ENCODE results near the gene BLMH. TPM values are rescaled to one million over a fixed set of nuclear protein-coding genes. Genes with fewer than 3 reads are reported as not detected.

The BLMH gene
- total RNA-seq, 1 experiment from 2014 or later: 59.0 TPM

- CTCF ChIA-PET: no interaction called here
Measured at GRCh38 chr17:30316736-30317135, 25.0 kb upstream of the BLMH start.

GRCh38 chr17:30315106-30315505, 23.4 kb upstream of the BLMH start:
- ChIA-PET POLR2A (interaction anchor here (0.5 kb wide), 1 partner anchor 11 kb away, joined by 12 read pairs; no protein-coding TSS in a partner anchor), CTCF (interaction anchor here (1.1 kb wide), 1 partner anchor 21 kb away, joined by 3 read pairs; no protein-coding TSS in a partner anchor)
- intact Hi-C loops (cut with micrococcal nuclease; ENCODE audit: unreplicated experiment): no loop called here
- no peak overlapping the region for H3K4me3 ChIP-seq (ENCODE audit: low read depth in 2 of 2, low read length in 2 of 2)
- in situ Hi-C loops (cut with HindIII; ENCODE audit: low pct_unique_long_range_greater_than_20kb, low sequenced_read_pairs): no loop called here
- H3K9me3 ChIP-seq (ENCODE audit: control insufficient read depth, insufficient read depth, low read depth, low read length): no peaks in the 10 kb centered on the region
- TF ChIP-seq REST (IDR thresholded peaks at IDR 0.05; ENCODE audit: insufficient read depth in 1 of 2, low read depth in 2 of 2, low read length in 1 of 2) (no peak), POLR2AphosphoS5 (IDR thresholded peaks at IDR 0.05; ENCODE audit: low read depth, low read length) (no peak), SIN3A (IDR thresholded peaks at IDR 0.05; ENCODE audit: borderline replicate concordance, insufficient read depth, low read depth, low read length) (no peak), CTCF (IDR thresholded peaks at IDR 0.05) (no peak), TCF7L2 (IDR thresholded peaks at IDR 0.05; ENCODE audit: low read depth, low read length) (no peak)
- H3K4me1 ChIP-seq (ENCODE audit: control insufficient read depth, insufficient read depth, low read length): no peaks in the 10 kb centered on the region
- DNase-seq (ENCODE audit: low read depth, low spot score): no peak
- H3K36me3 ChIP-seq (ENCODE audit: control insufficient read depth, insufficient read depth, low read length): no peaks in the 10 kb centered on the region
- BruUV-seq (replicated peaks): no TSS peak
- H3K27ac ChIP-seq (ENCODE audit: low read length): no peak overlapping the region
- peaks cover 2% of the 10 kb centered on the region; the same call in 1 of the 2 replicates for H3K27me3 ChIP-seq (ENCODE audit: control insufficient read depth, insufficient read depth, low read length)
- no peak for ATAC-seq

More at GRCh38 chr17:30316736-30317135, 25.0 kb upstream of the BLMH start:
- DNase-seq (ENCODE audit: low read depth, low spot score): no peak
- POLR2A ChIA-PET: interaction anchor here (0.7 kb wide), 1 partner anchor 41 kb away, joined by 6 read pairs; no protein-coding TSS in a partner anchor
- intact Hi-C loops (cut with micrococcal nuclease; ENCODE audit: unreplicated experiment) (no loop called here), in situ Hi-C loops (cut with HindIII; ENCODE audit: low pct_unique_long_range_greater_than_20kb, low sequenced_read_pairs) (no loop called here)
- Histone ChIP-seq H3K27ac (ENCODE audit: low read length) (no peak overlapping the region), H3K9me3 (ENCODE audit: control insufficient read depth, insufficient read depth, low read depth, low read length) (no peaks in the 10 kb centered on the region), H3K4me3 (ENCODE audit: low read depth in 2 of 2, low read length in 2 of 2) (no peak overlapping the region), H3K4me1 (ENCODE audit: control insufficient read depth, insufficient read depth, low read length) (no peaks in the 10 kb centered on the region), H3K36me3 (ENCODE audit: control insufficient read depth, insufficient read depth, low read length) (no peaks in the 10 kb centered on the region), H3K27me3 (ENCODE audit: control insufficient read depth, insufficient read depth, low read length) (peaks cover 2% of the 10 kb centered on the region; the same call in 1 of the 2 replicates)
- no TSS peak for BruUV-seq (replicated peaks)
- ATAC-seq: no peak
- TF ChIP-seq SIN3A (IDR thresholded peaks at IDR 0.05; ENCODE audit: borderline replicate concordance, insufficient read depth, low read depth, low read length) (no peak), REST (IDR thresholded peaks at IDR 0.05; ENCODE audit: insufficient read depth in 1 of 2, low read depth in 2 of 2, low read length in 1 of 2) (no peak), CTCF (IDR thresholded peaks at IDR 0.05) (no peak), TCF7L2 (IDR thresholded peaks at IDR 0.05; ENCODE audit: low read depth, low read length) (no peak), POLR2AphosphoS5 (IDR thresholded peaks at IDR 0.05; ENCODE audit: low read depth, low read length) (no peak)

Measured in Panc1 (cell line).